ENCODE data around the gene OPCML. TPM values are rescaled to one million over a fixed set of nuclear protein-coding genes. Genes with fewer than 3 reads are reported as not detected.

Gene OPCML
- total RNA-seq, 1 experiment from 2014 or later, result not detected

- DNase-seq, result no peak
- ChIA-PET POLR2A (ENCODE audit: unreplicated experiment) (no interaction called here), CTCF (no interaction called here)
- no peak for TF ChIP-seq EZH2phosphoT487 (IDR thresholded peaks at IDR 0.05; ENCODE audit: borderline replicate concordance, low read length)
- TF ChIP-seq CTCF (conservative IDR thresholded peaks at IDR 0.05; ENCODE audit: low read depth, low read length), result no peak
- TF ChIP-seq EZH2 (IDR thresholded peaks at IDR 0.05; ENCODE audit: low read length, unreplicated experiment), result no peak
- Histone ChIP-seq H2AFZ (ENCODE audit: low read length) (no peak overlapping the region), H3K4me3 (ENCODE audit: low read length) (no peak overlapping the region), H3K27me3 (ENCODE audit: low read length) (no peaks in the 10 kb centered on the region), H3K4me1 (ENCODE audit: insufficient read depth, low read length) (no peaks in the 10 kb centered on the region), H3K9ac (ENCODE audit: low read length) (no peak overlapping the region), H3K9me2 (replicated peaks; ENCODE audit: low read length) (no peaks in the 10 kb centered on the region), H3K36me3 (ENCODE audit: low read depth, low read length) (no peaks in the 10 kb centered on the region), H3F3A (ENCODE audit: low read length, unreplicated experiment) (no peaks in the 10 kb centered on the region), H4K20me1 (ENCODE audit: low read length) (no peaks in the 10 kb centered on the region), H3K9me3 (ENCODE audit: low read length) (peaks cover 13% of the 10 kb centered on the region), H3K27ac (ENCODE audit: low read length) (no peak overlapping the region), H3K4me2 (ENCODE audit: low read length) (no peak overlapping the region), H3K79me2 (ENCODE audit: low read length) (no peaks in the 10 kb centered on the region)
- ATAC-seq, result no peak
- intact Hi-C loops (cut with micrococcal nuclease), result no loop called here
- no TSS peak for BruUV-seq (replicated peaks)
Measured at GRCh38 chr11:132892876-132893275, 639.4 kb downstream of the OPCML start.

- no TSS peak for BruUV-seq (replicated peaks)
- H3F3A ChIP-seq (ENCODE audit: low read length, unreplicated experiment), result no peaks in the 10 kb centered on the region
- CTCF ChIA-PET, result no interaction called here
- no peaks in the 10 kb centered on the region for H4K20me1 ChIP-seq (ENCODE audit: low read length)
- H3K27me3 ChIP-seq (ENCODE audit: low read length), result no peaks in the 10 kb centered on the region
- TF ChIP-seq EZH2 (IDR thresholded peaks at IDR 0.05; ENCODE audit: low read length, unreplicated experiment), result no peak
- TF ChIP-seq CTCF (conservative IDR thresholded peaks at IDR 0.05; ENCODE audit: low read depth, low read length), result no peak
- TF ChIP-seq EZH2phosphoT487 (IDR thresholded peaks at IDR 0.05; ENCODE audit: borderline replicate concordance, low read length), result no peak
- no peak overlapping the region for H2AFZ ChIP-seq (ENCODE audit: low read length)
- no peaks in the 10 kb centered on the region for H3K36me3 ChIP-seq (ENCODE audit: low read depth, low read length)
- DNase-seq (no peak), ATAC-seq (no peak)
- no peaks in the 10 kb centered on the region for H3K79me2 ChIP-seq (ENCODE audit: low read length)
- H3K9ac ChIP-seq (ENCODE audit: low read length), result no peak overlapping the region
- H3K4me2 ChIP-seq (ENCODE audit: low read length), result no peak overlapping the region
- H3K9me3 ChIP-seq (ENCODE audit: low read length), result no peaks in the 10 kb centered on the region
- H3K4me3 ChIP-seq (ENCODE audit: low read length), result no peak overlapping the region
- H3K4me1 ChIP-seq (ENCODE audit: insufficient read depth, low read length), result no peaks in the 10 kb centered on the region
- H3K9me2 ChIP-seq (replicated peaks; ENCODE audit: low read length), result no peaks in the 10 kb centered on the region
- no peak overlapping the region for H3K27ac ChIP-seq (ENCODE audit: low read length)
- POLR2A ChIA-PET (ENCODE audit: unreplicated experiment), result no interaction called here
- intact Hi-C loops (cut with micrococcal nuclease), result no loop called here
Measured at GRCh38 chr11:132888226-132888625, 644.1 kb downstream of the OPCML start.

- TF ChIP-seq EZH2 (IDR thresholded peaks at IDR 0.05; ENCODE audit: low read length, unreplicated experiment), result no peak
- no peak for TF ChIP-seq EZH2phosphoT487 (IDR thresholded peaks at IDR 0.05; ENCODE audit: borderline replicate concordance, low read length)
- no peak for TF ChIP-seq CTCF (conservative IDR thresholded peaks at IDR 0.05; ENCODE audit: low read depth, low read length)
- POLR2A ChIA-PET (ENCODE audit: unreplicated experiment), result no interaction called here
- no peak for ATAC-seq
- Histone ChIP-seq H3K9me3 (ENCODE audit: low read length) (no peaks in the 10 kb centered on the region), H4K20me1 (ENCODE audit: low read length) (no peaks in the 10 kb centered on the region), H3K9ac (ENCODE audit: low read length) (no peak overlapping the region), H3F3A (ENCODE audit: low read length, unreplicated experiment) (no peaks in the 10 kb centered on the region), H3K79me2 (ENCODE audit: low read length) (no peaks in the 10 kb centered on the region), H3K9me2 (replicated peaks; ENCODE audit: low read length) (no peaks in the 10 kb centered on the region), H3K27ac (ENCODE audit: low read length) (no peak overlapping the region), H2AFZ (ENCODE audit: low read length) (no peak overlapping the region), H3K4me2 (ENCODE audit: low read length) (no peak overlapping the region), H3K36me3 (ENCODE audit: low read depth, low read length) (no peaks in the 10 kb centered on the region), H3K4me3 (ENCODE audit: low read length) (no peak overlapping the region), H3K27me3 (ENCODE audit: low read length) (no peaks in the 10 kb centered on the region), H3K4me1 (ENCODE audit: insufficient read depth, low read length) (no peaks in the 10 kb centered on the region)
- DNase-seq, result no peak
- CTCF ChIA-PET, result no interaction called here
- no TSS peak for BruUV-seq (replicated peaks)
- intact Hi-C loops (cut with micrococcal nuclease), result no loop called here
Measured at GRCh38 chr11:132886335-132886734, 646.0 kb downstream of the OPCML start.

Data from PC-3 (cell line).